Jurkat, Clone E6-1 (cell line): Measurements from ENCODE around the gene GSTA4.

Experiments
- DNase-seq: peaks from one replicate; pipeline ENCODE4 v3.0.0-alpha.2; 2011; ENCODE audit warnings: low read depth, low spot score
- H3K4me3 ChIP-seq: 2 replicates; pipeline ENCODE4 v1.5.1; 2011; ENCODE audit warnings: mild to moderate bottlenecking, low read length, control low read depth, moderate library complexity

Gene GSTA4

GRCh38 chr6:52942221-52942620 lies 52.9 kb downstream of the GSTA4 start:
- no peak overlapping the region for H3K4me3 ChIP-seq
- no peak for DNase-seq

GRCh38 chr6:52937908-52938307 lies 57.2 kb downstream of the GSTA4 start:
- no peak overlapping the region for H3K4me3 ChIP-seq

GRCh38 chr6:52933778-52934177 lies 61.3 kb downstream of the GSTA4 start:
- no peak for DNase-seq
- H3K4me3 ChIP-seq, result no peak overlapping the region

More at GRCh38 chr6:52937908-52938307, 57.2 kb downstream of the GSTA4 start:
- DNase-seq, result no peak

GRCh38 chr6:52931351-52931750 lies 63.7 kb downstream of the GSTA4 start:
- DNase-seq, result no peak
- no peak overlapping the region for H3K4me3 ChIP-seq

GRCh38 chr6:52929321-52930164 lies 65.5 kb downstream of the GSTA4 start:
- DNase-seq, result no peak

More at GRCh38 chr6:52929321-52930164, 65.5 kb downstream of the GSTA4 start:
- no peak overlapping the region for H3K4me3 ChIP-seq
